GM12878 (cell line): ENCODE results near the gene SORCS2. TPM values are rescaled to one million over a fixed set of nuclear protein-coding genes. Genes with fewer than 3 reads are reported as not detected.

Source experiments
- ATAC-seq: fragments of 200-7000 bp; cut with Tn5 transposase; 3 replicates; pipeline ENCODE4 v1.9.1; 2020; ENCODE audit warnings: mild to moderate bottlenecking, moderate library complexity
- BruUV-seq: library from RNA; stranded (reverse); fragments of 400-500 nt; replicated peaks from 2 replicates; lab custom pipeline; 2021; lab: Mats Ljungman, UMichigan
- CTCF ChIA-PET: fragments of 300-600 bp; sonication (Branson Sonifier 250); formaldehyde crosslinking; extraction: SDS; loops from one replicate; lab custom pipeline; 2021; ENCODE audit warnings: inconsistent platforms; lab: Yijun Ruan, JAX
- POLR2A ChIA-PET: fragments of 350-600 bp; formaldehyde crosslinking; extraction: SDS; loops from one replicate; lab custom pipeline; 2021; ENCODE audit warnings: inconsistent platforms; lab: Charles Lee
- RAD21 ChIA-PET: fragments of 300-600 bp; sonication (Branson Sonifier 250); formaldehyde crosslinking; loops from one replicate; lab custom pipeline; 2023; ENCODE audit warnings: antibody characterized with exemption; ENCODE audit not compliant: unreplicated experiment; lab: Charles Lee
- SMC1A ChIA-PET: fragments of 300-600 bp; sonication (Branson Sonifier 250); formaldehyde crosslinking; loops from one replicate; lab custom pipeline; 2023; ENCODE audit not compliant: unreplicated experiment, uncharacterized antibody; lab: Charles Lee
- DNase-seq: peaks from one replicate; pipeline ENCODE4 v3.0.0-alpha.2; 2011; ENCODE audit warnings: low read depth, low spot score
- FAIRE-seq: peaks from 3 replicates; lab custom pipeline; 2011; peaks lifted over from hg19 to GRCh38; lab: Jason Lieb, UNC
- H2AFZ ChIP-seq: 2 replicates; pipeline ENCODE4 v1.6.0; 2011; ENCODE audit warnings: low read depth, low read length, control low read depth; ENCODE audit not compliant: control insufficient read depth
- H3K27ac ChIP-seq: 2 replicates; pipeline ENCODE4 v1.5.1; 2011; ENCODE audit warnings: control low read depth; ENCODE audit not compliant: control insufficient read depth, insufficient read depth
- H3K27me3 ChIP-seq, 2 experiments: replicated peaks in 1 of 2; 2 replicates each; pipeline versions ENCODE4 v1.6.0 to v1.6.1; 2011; ENCODE audit warnings: low read length in 1 of 2; ENCODE audit not compliant: control insufficient read depth in 2 of 2, insufficient read depth in 2 of 2
- H3K36me3 ChIP-seq, 2 experiments: 2 replicates each; pipeline ENCODE4 v1.5.1; 2011; ENCODE audit warnings: low read length in 1 of 2; ENCODE audit not compliant: control insufficient read depth in 2 of 2, insufficient read depth in 2 of 2
- H3K4me1 ChIP-seq: 2 replicates; pipeline ENCODE4 v1.6.1; 2011; ENCODE audit warnings: mild to moderate bottlenecking, low read length, moderate library complexity, mixed read lengths; ENCODE audit not compliant: control insufficient read depth, insufficient read depth
- H3K4me2 ChIP-seq: 2 replicates; pipeline ENCODE4 v1.6.0; 2011; ENCODE audit warnings: control low read depth; ENCODE audit not compliant: control insufficient read depth, insufficient read depth
- H3K4me3 ChIP-seq: fragments of 200-600 bp; sonication (generic); 2 replicates; pipeline ENCODE4 v1.5.1; 2016
- H3K79me2 ChIP-seq: 2 replicates; pipeline ENCODE4 v1.6.0; 2011; ENCODE audit warnings: low read length; ENCODE audit not compliant: control insufficient read depth, insufficient read depth
- H3K9ac ChIP-seq: 2 replicates; pipeline ENCODE4 v1.8.0; 2011; ENCODE audit warnings: low read length, control low read depth, mixed read lengths; ENCODE audit not compliant: control insufficient read depth, insufficient read depth
- H3K9me3 ChIP-seq: replicated peaks from 3 replicates; pipeline ENCODE4 v1.5.1; 2011; ENCODE audit warnings: mild to moderate bottlenecking, low read length; ENCODE audit not compliant: control insufficient read depth, insufficient read depth
- H4K20me1 ChIP-seq: 2 replicates; pipeline ENCODE4 v1.6.0; 2011; ENCODE audit not compliant: control insufficient read depth, insufficient read depth
- CHD4 ChIP-seq: fragments of 200-600 bp; sonication (generic); IDR thresholded peaks from 2 replicates; pipeline ENCODE4 v1.6.1; 2016; ENCODE audit warnings: mild to moderate bottlenecking
- CREB1 ChIP-seq: IDR thresholded peaks from 2 replicates; pipeline ENCODE4 v1.6.1; 2012; ENCODE audit warnings: low read depth, mild to moderate bottlenecking, inconsistent platforms
- LARP7 ChIP-seq: fragments of 450-650 bp; IDR thresholded peaks from 2 replicates; pipeline ENCODE4 v1.6.1; 2017; ENCODE audit warnings: mild to moderate bottlenecking
- MEF2A ChIP-seq: IDR thresholded peaks from 2 replicates; pipeline ENCODE4 v1.6.1; 2011; ENCODE audit warnings: low read depth, mild to moderate bottlenecking, low read length, moderate library complexity; ENCODE audit not compliant: insufficient read depth
- NR2C2 ChIP-seq: IDR thresholded peaks from 2 replicates; pipeline ENCODE4 v1.6.1; 2011; ENCODE audit warnings: borderline replicate concordance, low read depth; ENCODE audit not compliant: control insufficient read depth, insufficient read length
- NRF1 ChIP-seq: conservative IDR thresholded peaks from 2 replicates; pipeline ENCODE4 v1.6.1; 2011; ENCODE audit warnings: mild to moderate bottlenecking, low read depth, low read length, improper control_type of control experiment
- RAD21 ChIP-seq: IDR thresholded peaks from 2 replicates; pipeline ENCODE4 v1.6.1; 2011; ENCODE audit warnings: mild to moderate bottlenecking, low read depth, low read length, moderate library complexity; ENCODE audit not compliant: insufficient read depth
- SREBF2 ChIP-seq: IDR thresholded peaks from 2 replicates; pipeline ENCODE4 v1.6.1; 2012; ENCODE audit warnings: mild to moderate bottlenecking, low read length
- SUZ12 ChIP-seq: fragments of 200-600 bp; sonication (generic); IDR thresholded peaks from one replicate; pipeline ENCODE4 v1.6.1; 2018; ENCODE audit warnings: antibody characterized with exemption, mild to moderate bottlenecking; ENCODE audit not compliant: unreplicated experiment
- TAF1 ChIP-seq: IDR thresholded peaks from 2 replicates; pipeline ENCODE4 v1.6.1; 2011; ENCODE audit warnings: mild to moderate bottlenecking, low read depth, low read length, borderline replicate concordance
- ZNF217 ChIP-seq: fragments of 450-650 bp; IDR thresholded peaks from 2 replicates; pipeline ENCODE4 v1.6.1; 2017; ENCODE audit warnings: antibody characterized with exemption, mild to moderate bottlenecking
- ZNF384 ChIP-seq: IDR thresholded peaks from 2 replicates; pipeline ENCODE4 v1.6.1; 2012; ENCODE audit warnings: low read depth, mild to moderate bottlenecking, low read length, improper control_type of control experiment, borderline replicate concordance
- WGBS: methylation state at CpG from one replicate; pipeline ENCODE4 v1.1.6; 2016; ENCODE audit warnings: low lambda C conversion rate; ENCODE audit not compliant: insufficient replicate concordance, insufficient coverage; ENCODE audit errors: missing lambda C conversion rate; 5-methylcytosine and 5-hydroxymethylcytosine counted together
- in situ Hi-C: fragments of 300-500 bp; cut with MboI; formaldehyde crosslinking; loops from 9 replicates; pipeline ENCODE4 v1.14.3; 2018; ENCODE audit warnings: mixed read lengths
- intact Hi-C: fragments of 100-400 bp; cut with micrococcal nuclease; formaldehyde crosslinking; loops from one replicate; pipeline ENCODE4 v1.14.2; 2022; ENCODE audit not compliant: unreplicated experiment
- polyA plus RNA-seq, 11 experiments: library from polyadenylated mRNA; depleted of rRNA in 4 of 11; unstranded in 6 of 11; stranded (reverse) in 5 of 11; fragments of >200 nt; fragmentation: Nextera tagmentation in 4 of 11; fragmentation: Illumina TruSeq in 1 of 11; extraction: Ambion mirVana in 4 of 11; extraction: Trizol in 1 of 11; gene quantifications; 1 replicate in 1 of 11; 2 replicates in 10 of 11; pipeline versions ENCODE4 v1.2.1 to v1.2.3, GENCODE V29; 2011 to 2016; ENCODE audit warnings: inconsistent platforms in 2 of 11, missing spikeins in 2 of 11, low read depth in 1 of 11
- total RNA-seq, 4 experiments: library from RNA; depleted of rRNA in 3 of 4; stranded (reverse); fragments of >200 nt in 3 of 4; fragmentation: Illumina TruSeq in 1 of 4; extraction: Trizol in 1 of 4; gene quantifications; 2 replicates each; pipeline versions ENCODE4 v1.2.1 to v1.2.3, GENCODE V29; 2013 to 2021
- TF ChIP-seq, protein P1 (sequence below): IDR thresholded peaks from 2 replicates; pipeline ENCODE4 v1.6.1; 2012; ENCODE audit warnings: low read depth, low read length, improper control_type of control experiment
- TF ChIP-seq, protein P2 (sequence below): fragments of 450-650 bp; IDR thresholded peaks from 2 replicates; pipeline ENCODE4 v1.6.1; 2017; ENCODE audit warnings: borderline replicate concordance
- TF ChIP-seq, protein P3 (sequence below): IDR thresholded peaks from 2 replicates; pipeline ENCODE4 v1.6.1; 2011; ENCODE audit warnings: low read depth, low read length, improper control_type of control experiment, borderline replicate concordance
- TF ChIP-seq, protein P4 (sequence below): fragments of 450-650 bp; IDR thresholded peaks from 2 replicates; pipeline ENCODE4 v1.6.1; 2014; ENCODE audit warnings: mild to moderate bottlenecking

Gene SORCS2
- total and polyA plus RNA-seq, 10 of the 15 experiments (the other 5 are each of a cell fraction or from before 2014, with no cell fraction given): 0.01 to 0.15 (median 0.05) TPM; not detected in 5

DNA sequence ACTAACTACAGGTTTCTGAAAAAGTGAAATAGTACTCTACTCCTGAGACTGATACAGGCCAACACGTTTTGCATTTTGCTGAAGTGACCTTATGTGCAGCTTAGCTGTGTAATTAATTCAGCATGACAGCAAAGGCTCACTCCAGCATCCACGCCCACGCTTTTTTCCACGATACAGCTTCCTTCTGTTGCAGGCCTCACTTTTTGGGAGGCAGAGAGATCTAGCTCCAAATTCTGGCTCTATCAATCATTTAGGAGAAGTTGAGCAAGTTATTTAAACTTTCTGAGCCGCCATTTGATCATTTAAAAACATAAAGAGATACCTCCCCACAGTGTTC is 587.1 kb downstream of the SORCS2 start:
- no TSS peak for BruUV-seq
- H3K4me3 ChIP-seq: no peak overlapping the region
- ChIA-PET POLR2A (no interaction called here), SMC1A (no interaction called here), CTCF (interaction anchor here (1.3 kb wide), 1 partner anchor 20 kb away, joined by 4 read pairs; no protein-coding TSS in a partner anchor)
- H3K36me3 ChIP-seq: no peaks in the 10 kb centered on the region
- no peak overlapping the region for H2AFZ ChIP-seq
- H3K27ac ChIP-seq: no peak overlapping the region
- no peaks in the 10 kb centered on the region; a peak in 2 of 4 replicates for H3K27me3 ChIP-seq
- FAIRE-seq (no peak), ATAC-seq (no peak), DNase-seq (no peak)
- H3K79me2 ChIP-seq: no peaks in the 10 kb centered on the region
- intact Hi-C loops: no loop called here
- peaks cover 13% of the 10 kb centered on the region for H3K4me1 ChIP-seq
- WGBS: 63% methylated on average over 5 of the region's 5 CpGs
- no peak overlapping the region for H3K4me2 ChIP-seq
- H3K9me3 ChIP-seq: no peaks in the 10 kb centered on the region
- no peaks in the 10 kb centered on the region for H4K20me1 ChIP-seq
- no peak overlapping the region for H3K9ac ChIP-seq
- TF ChIP-seq ZNF384: no peak
- no peak for TF ChIP-seq MEF2A
- TF ChIP-seq, protein P1, sequence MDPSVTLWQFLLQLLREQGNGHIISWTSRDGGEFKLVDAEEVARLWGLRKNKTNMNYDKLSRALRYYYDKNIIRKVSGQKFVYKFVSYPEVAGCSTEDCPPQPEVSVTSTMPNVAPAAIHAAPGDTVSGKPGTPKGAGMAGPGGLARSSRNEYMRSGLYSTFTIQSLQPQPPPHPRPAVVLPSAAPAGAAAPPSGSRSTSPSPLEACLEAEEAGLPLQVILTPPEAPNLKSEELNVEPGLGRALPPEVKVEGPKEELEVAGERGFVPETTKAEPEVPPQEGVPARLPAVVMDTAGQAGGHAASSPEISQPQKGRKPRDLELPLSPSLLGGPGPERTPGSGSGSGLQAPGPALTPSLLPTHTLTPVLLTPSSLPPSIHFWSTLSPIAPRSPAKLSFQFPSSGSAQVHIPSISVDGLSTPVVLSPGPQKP: no peak
- TF ChIP-seq, protein P2, sequence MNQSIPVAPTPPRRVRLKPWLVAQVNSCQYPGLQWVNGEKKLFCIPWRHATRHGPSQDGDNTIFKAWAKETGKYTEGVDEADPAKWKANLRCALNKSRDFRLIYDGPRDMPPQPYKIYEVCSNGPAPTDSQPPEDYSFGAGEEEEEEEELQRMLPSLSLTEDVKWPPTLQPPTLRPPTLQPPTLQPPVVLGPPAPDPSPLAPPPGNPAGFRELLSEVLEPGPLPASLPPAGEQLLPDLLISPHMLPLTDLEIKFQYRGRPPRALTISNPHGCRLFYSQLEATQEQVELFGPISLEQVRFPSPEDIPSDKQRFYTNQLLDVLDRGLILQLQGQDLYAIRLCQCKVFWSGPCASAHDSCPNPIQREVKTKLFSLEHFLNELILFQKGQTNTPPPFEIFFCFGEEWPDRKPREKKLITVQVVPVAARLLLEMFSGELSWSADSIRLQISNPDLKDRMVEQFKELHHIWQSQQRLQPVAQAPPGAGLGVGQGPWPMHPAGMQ: no peak
- TF ChIP-seq NRF1: no peak
- TF ChIP-seq, protein P3, sequence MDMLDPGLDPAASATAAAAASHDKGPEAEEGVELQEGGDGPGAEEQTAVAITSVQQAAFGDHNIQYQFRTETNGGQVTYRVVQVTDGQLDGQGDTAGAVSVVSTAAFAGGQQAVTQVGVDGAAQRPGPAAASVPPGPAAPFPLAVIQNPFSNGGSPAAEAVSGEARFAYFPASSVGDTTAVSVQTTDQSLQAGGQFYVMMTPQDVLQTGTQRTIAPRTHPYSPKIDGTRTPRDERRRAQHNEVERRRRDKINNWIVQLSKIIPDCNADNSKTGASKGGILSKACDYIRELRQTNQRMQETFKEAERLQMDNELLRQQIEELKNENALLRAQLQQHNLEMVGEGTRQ: no peak
- TF ChIP-seq NR2C2: no peak
- TF ChIP-seq, protein P4, sequence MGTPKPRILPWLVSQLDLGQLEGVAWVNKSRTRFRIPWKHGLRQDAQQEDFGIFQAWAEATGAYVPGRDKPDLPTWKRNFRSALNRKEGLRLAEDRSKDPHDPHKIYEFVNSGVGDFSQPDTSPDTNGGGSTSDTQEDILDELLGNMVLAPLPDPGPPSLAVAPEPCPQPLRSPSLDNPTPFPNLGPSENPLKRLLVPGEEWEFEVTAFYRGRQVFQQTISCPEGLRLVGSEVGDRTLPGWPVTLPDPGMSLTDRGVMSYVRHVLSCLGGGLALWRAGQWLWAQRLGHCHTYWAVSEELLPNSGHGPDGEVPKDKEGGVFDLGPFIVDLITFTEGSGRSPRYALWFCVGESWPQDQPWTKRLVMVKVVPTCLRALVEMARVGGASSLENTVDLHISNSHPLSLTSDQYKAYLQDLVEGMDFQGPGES: no peak
- TF ChIP-seq TAF1: no peak
- no peak for TF ChIP-seq CHD4
- TF ChIP-seq ZNF217: no peak
- TF ChIP-seq CREB1: no peak
- TF ChIP-seq RAD21: no peak
- TF ChIP-seq SUZ12: no peak
- TF ChIP-seq SREBF2: no peak
- no peak for TF ChIP-seq LARP7
- TF ChIP-seq, all 136 proteins: peak for 0
- in situ Hi-C loops: loop anchor here (10.0 kb wide), 1 partner anchor 1585 kb away; no protein-coding TSS in a partner anchor
- RAD21 ChIA-PET: no interaction called here
